GM20000 (cell line): Measurements from ENCODE around the gene BPIFB6.

Experiments used
- DNase-seq: peaks from one replicate; pipeline ENCODE4 v3.0.0; 2012; ENCODE audit warnings: low spot score
- CTCF ChIP-seq: IDR thresholded peaks from 2 replicates; pipeline ENCODE4 v1.5.1; 2012; ENCODE audit warnings: mild to moderate bottlenecking, control low read depth; ENCODE audit errors: extremely low read depth, missing control alignments

The BPIFB6 gene

GRCh38 chr20:33008336-33009213, 22.9 kb upstream of the BPIFB6 start:
- no peak for TF ChIP-seq CTCF
- no peak for DNase-seq

GRCh38 chr20:33009214-33010132, 22.0 kb upstream of the BPIFB6 start:
- no peak for TF ChIP-seq CTCF
- no peak for DNase-seq

GRCh38 chr20:33010133-33010504, 21.3 kb upstream of the BPIFB6 start:
- DNase-seq = no peak
- no peak for TF ChIP-seq CTCF

- DNase-seq = no peak
- no peak for TF ChIP-seq CTCF
Measured at GRCh38 chr20:33010674-33011449, 20.6 kb upstream of the BPIFB6 start.

GRCh38 chr20:33012327-33013189, 18.9 kb upstream of the BPIFB6 start:
- DNase-seq = no peak
- no peak for TF ChIP-seq CTCF

- TF ChIP-seq CTCF = no peak
- DNase-seq = no peak
Measured at GRCh38 chr20:33013701-33014326, 17.6 kb upstream of the BPIFB6 start.
